Activated naive CD4-positive, alpha-beta T cell treated with anti-CD3 and anti-CD28 coated beads, Interleukin-2, amount 50 U/mL, for 24 hours (primary cell): Measurements from ENCODE around the gene PRDM2.

Experiments used
- H3K27ac Mint-ChIP-seq: one replicate; pipeline ENCODE4 v1.8.0; 2021; ENCODE audit warnings: mild to moderate bottlenecking, mixed read lengths
- H3K27me3 Mint-ChIP-seq: one replicate; pipeline ENCODE4 v1.8.0; 2021; ENCODE audit warnings: mixed read lengths
- H3K36me3 Mint-ChIP-seq: one replicate; pipeline ENCODE4 v1.8.0; 2021; ENCODE audit warnings: mixed read lengths
- H3K4me1 Mint-ChIP-seq: one replicate; pipeline ENCODE4 v1.8.0; 2021; ENCODE audit warnings: mixed read lengths
- H3K4me3 Mint-ChIP-seq: one replicate; pipeline ENCODE4 v1.8.0; 2021; ENCODE audit warnings: mild to moderate bottlenecking, mixed read lengths
- H3K9me3 Mint-ChIP-seq: one replicate; pipeline ENCODE4 v1.8.0; 2021; ENCODE audit warnings: mixed read lengths

The PRDM2 gene

GRCh38 chr1:13836136-13836535, 136.1 kb downstream of the PRDM2 start:
- Mint-ChIP-seq H3K4me3 (no peak overlapping the region), H3K9me3 (peaks cover 4% of the 10 kb centered on the region), H3K27me3 (peaks cover 11% of the 10 kb centered on the region), H3K27ac (no peak overlapping the region), H3K4me1 (no peaks in the 10 kb centered on the region), H3K36me3 (no peaks in the 10 kb centered on the region)

- H3K4me3 Mint-ChIP-seq: no peak overlapping the region
- H3K4me1 Mint-ChIP-seq: no peaks in the 10 kb centered on the region
- H3K27me3 Mint-ChIP-seq: peaks cover 12% of the 10 kb centered on the region
- H3K36me3 Mint-ChIP-seq: no peaks in the 10 kb centered on the region
- peaks cover 4% of the 10 kb centered on the region for H3K9me3 Mint-ChIP-seq
- no peak overlapping the region for H3K27ac Mint-ChIP-seq
Observed at GRCh38 chr1:13836631-13837030, 136.6 kb downstream of the PRDM2 start.

- no peaks in the 10 kb centered on the region for H3K36me3 Mint-ChIP-seq
- H3K4me3 Mint-ChIP-seq: no peak overlapping the region
- H3K27ac Mint-ChIP-seq: no peak overlapping the region
- H3K9me3 Mint-ChIP-seq: peaks cover 4% of the 10 kb centered on the region
- H3K4me1 Mint-ChIP-seq: no peaks in the 10 kb centered on the region
- peaks cover 16% of the 10 kb centered on the region for H3K27me3 Mint-ChIP-seq
Observed at GRCh38 chr1:13838236-13838635, 138.2 kb downstream of the PRDM2 start.

GRCh38 chr1:13842497-13842896, 142.5 kb downstream of the PRDM2 start:
- no peak overlapping the region for H3K27ac Mint-ChIP-seq
- H3K4me3 Mint-ChIP-seq: no peak overlapping the region
- peaks cover 2% of the 10 kb centered on the region for H3K36me3 Mint-ChIP-seq
- H3K27me3 Mint-ChIP-seq: peaks cover 16% of the 10 kb centered on the region
- H3K9me3 Mint-ChIP-seq: no peaks in the 10 kb centered on the region
- H3K4me1 Mint-ChIP-seq: no peaks in the 10 kb centered on the region

- no peak overlapping the region for H3K27ac Mint-ChIP-seq
- H3K9me3 Mint-ChIP-seq: peaks cover 12% of the 10 kb centered on the region
- H3K4me1 Mint-ChIP-seq: no peaks in the 10 kb centered on the region
- no peak overlapping the region for H3K4me3 Mint-ChIP-seq
- H3K36me3 Mint-ChIP-seq: peaks cover 7% of the 10 kb centered on the region
- peaks cover 6% of the 10 kb centered on the region for H3K27me3 Mint-ChIP-seq
Observed at GRCh38 chr1:13851726-13852125, 151.7 kb downstream of the PRDM2 start.

GRCh38 chr1:13855554-13855953, 155.6 kb downstream of the PRDM2 start:
- H3K9me3 Mint-ChIP-seq: peaks cover 12% of the 10 kb centered on the region

GRCh38 chr1:13860031-13860430, 160.0 kb downstream of the PRDM2 start:
- Mint-ChIP-seq H3K9me3 (peaks cover 8% of the 10 kb centered on the region), H3K36me3 (peaks cover 1% of the 10 kb centered on the region), H3K27me3 (peaks cover 7% of the 10 kb centered on the region), H3K27ac (no peak overlapping the region), H3K4me1 (no peaks in the 10 kb centered on the region), H3K4me3 (no peak overlapping the region)

More at GRCh38 chr1:13855554-13855953, 155.6 kb downstream of the PRDM2 start:
- peaks cover 4% of the 10 kb centered on the region for H3K36me3 Mint-ChIP-seq
- peaks cover 2% of the 10 kb centered on the region for H3K27me3 Mint-ChIP-seq
- H3K27ac Mint-ChIP-seq: no peak overlapping the region
- no peak overlapping the region for H3K4me3 Mint-ChIP-seq
- H3K4me1 Mint-ChIP-seq: no peaks in the 10 kb centered on the region

GRCh38 chr1:13864760-13865159, 164.8 kb downstream of the PRDM2 start:
- Mint-ChIP-seq H3K4me1 (no peaks in the 10 kb centered on the region), H3K36me3 (no peaks in the 10 kb centered on the region), H3K9me3 (no peaks in the 10 kb centered on the region), H3K4me3 (no peak overlapping the region), H3K27ac (no peak overlapping the region), H3K27me3 (peaks cover 5% of the 10 kb centered on the region)

- Mint-ChIP-seq H3K4me3 (no peak overlapping the region), H3K9me3 (no peaks in the 10 kb centered on the region), H3K36me3 (peaks cover 2% of the 10 kb centered on the region), H3K27me3 (peaks cover 5% of the 10 kb centered on the region), H3K4me1 (no peaks in the 10 kb centered on the region), H3K27ac (no peak overlapping the region)
Observed at GRCh38 chr1:13865851-13866250, 165.9 kb downstream of the PRDM2 start.

- Mint-ChIP-seq H3K9me3 (no peaks in the 10 kb centered on the region), H3K4me1 (no peaks in the 10 kb centered on the region), H3K27me3 (peaks cover 7% of the 10 kb centered on the region), H3K4me3 (no peak overlapping the region), H3K36me3 (peaks cover 2% of the 10 kb centered on the region), H3K27ac (no peak overlapping the region)
Observed at GRCh38 chr1:13867603-13868002, 167.6 kb downstream of the PRDM2 start.

GRCh38 chr1:13869172-13869797, 169.3 kb downstream of the PRDM2 start:
- Mint-ChIP-seq H3K27me3 (peaks cover 5% of the 10 kb centered on the region), H3K27ac (no peak overlapping the region), H3K36me3 (peaks cover 2% of the 10 kb centered on the region), H3K4me3 (no peak overlapping the region), H3K9me3 (no peaks in the 10 kb centered on the region), H3K4me1 (no peaks in the 10 kb centered on the region)

- Mint-ChIP-seq H3K4me1 (no peaks in the 10 kb centered on the region), H3K27ac (no peak overlapping the region), H3K27me3 (peaks cover 4% of the 10 kb centered on the region), H3K36me3 (peaks cover 2% of the 10 kb centered on the region), H3K4me3 (no peak overlapping the region), H3K9me3 (no peaks in the 10 kb centered on the region)
Observed at GRCh38 chr1:13871413-13871812, 171.4 kb downstream of the PRDM2 start.

GRCh38 chr1:13871886-13872285, 171.9 kb downstream of the PRDM2 start:
- no peak overlapping the region for H3K27ac Mint-ChIP-seq
- H3K4me3 Mint-ChIP-seq: no peak overlapping the region
- H3K4me1 Mint-ChIP-seq: no peaks in the 10 kb centered on the region
- peaks cover 4% of the 10 kb centered on the region for H3K27me3 Mint-ChIP-seq
- peaks cover 2% of the 10 kb centered on the region for H3K36me3 Mint-ChIP-seq
- H3K9me3 Mint-ChIP-seq: no peaks in the 10 kb centered on the region

- H3K27me3 Mint-ChIP-seq: peaks cover 4% of the 10 kb centered on the region
- peaks cover 2% of the 10 kb centered on the region for H3K36me3 Mint-ChIP-seq
- H3K9me3 Mint-ChIP-seq: no peaks in the 10 kb centered on the region
Observed at GRCh38 chr1:13873032-13873431, 173.0 kb downstream of the PRDM2 start.

More at GRCh38 chr1:13873032-13873431, 173.0 kb downstream of the PRDM2 start:
- no peak overlapping the region for H3K4me3 Mint-ChIP-seq
- no peaks in the 10 kb centered on the region for H3K4me1 Mint-ChIP-seq
- H3K27ac Mint-ChIP-seq: no peak overlapping the region
